K562 (cell line): ENCODE measurements around the gene MMP24. TPM values are rescaled to one million over a fixed set of nuclear protein-coding genes. Genes with fewer than 3 reads are reported as not detected.

Source experiments
- CC2D1A ChIP-seq: fragments of 450-650 bp; IDR thresholded peaks from 2 replicates; pipeline ENCODE4 v1.6.1; 2017; ENCODE audit warnings: mild to moderate bottlenecking
- CREB1 ChIP-seq, 2 experiments: sonication (generic) in 1 of 2; formaldehyde crosslinking in 1 of 2; IDR thresholded peaks; 2 replicates each; pipeline versions ENCODE4 v1.6.1 to v1.8.0; 2012 to 2022; ENCODE audit warnings: inconsistent platforms in 1 of 2, mild to moderate bottlenecking in 1 of 2, missing genetic modification reagents in 1 of 2, moderate library complexity in 1 of 2
- HOXB6 ChIP-seq: fragments of 250-450 bp; sonication (Bioruptor Pico); IDR thresholded peaks from 2 replicates; pipeline ENCODE4 v1.5.1; 2022; ENCODE audit warnings: mild to moderate bottlenecking, borderline replicate concordance
- MAZ ChIP-seq, 2 experiments: fragments of 450-650 bp in 1 of 2; sonication (generic) in 1 of 2; formaldehyde crosslinking; IDR thresholded peaks in 1 of 2; conservative IDR thresholded peaks in 1 of 2; 2 replicates each; pipeline versions ENCODE4 v1.4.0 to v1.5.0; 2020; ENCODE audit warnings: mild to moderate bottlenecking in 1 of 2, missing genetic modification reagents in 1 of 2
- NRF1 ChIP-seq, 2 experiments: fragments of 450-650 bp; IDR thresholded peaks in 1 of 2; conservative IDR thresholded peaks in 1 of 2; 2 replicates each; pipeline ENCODE4 v1.6.1; 2014; ENCODE audit warnings: mild to moderate bottlenecking in 2 of 2
- RBBP5 ChIP-seq: fragments of 200-600 bp; sonication (generic); IDR thresholded peaks from 2 replicates; pipeline ENCODE4 v1.6.1; 2012; ENCODE audit warnings: borderline replicate concordance, mild to moderate bottlenecking, low read length, control low read depth, inconsistent platforms; ENCODE audit not compliant: insufficient read depth, poor library complexity, severe bottlenecking
- SP1 ChIP-seq: sonication (generic); formaldehyde crosslinking; IDR thresholded peaks from 2 replicates; pipeline ENCODE4 v1.8.1; 2022; ENCODE audit warnings: mild to moderate bottlenecking, missing genetic modification reagents
- STAT5B ChIP-seq: fragments of 250-450 bp; sonication (Bioruptor Pico); IDR thresholded peaks from 2 replicates; pipeline ENCODE4 v1.8.0; 2021; ENCODE audit warnings: mild to moderate bottlenecking, inconsistent platforms
- ZBTB1 ChIP-seq: sonication (generic); formaldehyde crosslinking; IDR thresholded peaks from 2 replicates; pipeline ENCODE4 v1.8.1; 2023; ENCODE audit warnings: missing genetic modification reagents, low read depth, mild to moderate bottlenecking, borderline replicate concordance
- ZNF175 ChIP-seq: fragments of 200-800 bp; sonication (Bioruptor generic); IDR thresholded peaks from 2 replicates; pipeline ENCODE4 v1.6.1; 2016; ENCODE audit warnings: low read depth, mild to moderate bottlenecking, missing genetic modification characterization, missing compliant biosample characterization
- polyA plus RNA-seq, 8 experiments: library from polyadenylated mRNA; depleted of rRNA in 4 of 8; stranded (reverse) in 5 of 8; unstranded in 3 of 8; fragments of >200 nt; fragmentation: Nextera tagmentation in 2 of 8; fragmentation: Illumina TruSeq in 1 of 8; extraction: Ambion mirVana in 2 of 8; extraction: Trizol in 1 of 8; gene quantifications; 2 replicates each; pipeline versions ENCODE4 v1.2.1 to v1.2.3, GENCODE V29; 2011 to 2014; ENCODE audit warnings: inconsistent platforms in 1 of 8, missing spikeins in 1 of 8
- total RNA-seq, 7 experiments: library from RNA; depleted of rRNA in 6 of 7; stranded (reverse); fragments of >200 nt in 6 of 7; fragmentation: Illumina TruSeq in 2 of 7; extraction: Trizol in 2 of 7; gene quantifications; 2 replicates each; pipeline versions ENCODE4 v1.2.1 to v1.2.3, GENCODE V29; 2011 to 2021; ENCODE audit warnings: low replicate concordance in 1 of 7
- TF ChIP-seq, protein P1 (sequence below): fragments of 200-800 bp; sonication (Bioruptor generic); IDR thresholded peaks from 2 replicates; pipeline ENCODE4 v1.6.1; 2017; ENCODE audit warnings: missing genetic modification characterization, missing compliant biosample characterization
- TF ChIP-seq, protein P2 (sequence below): sonication (generic); formaldehyde crosslinking; IDR thresholded peaks from 2 replicates; pipeline ENCODE4 v1.8.0; 2022; ENCODE audit warnings: missing genetic modification reagents, mild to moderate bottlenecking, borderline replicate concordance
- TF ChIP-seq, protein P3 (sequence below), 3 experiments: IDR thresholded peaks in 2 of 3; conservative IDR thresholded peaks in 1 of 3; 2 replicates each; pipeline ENCODE4 v1.5.1; 2011 to 2012; ENCODE audit warnings: low read length in 3 of 3, mild to moderate bottlenecking in 3 of 3, control low read depth in 2 of 3, improper control_type of control experiment in 1 of 3, inconsistent platforms in 1 of 3, low read depth in 1 of 3, mixed read lengths in 1 of 3, moderate library complexity in 1 of 3; ENCODE audit not compliant: insufficient read depth in 2 of 3
- TF ChIP-seq, protein P4 (sequence below): fragments of 450-650 bp; formaldehyde crosslinking; IDR thresholded peaks from 2 replicates; pipeline ENCODE4 v1.4.0; 2020; ENCODE audit warnings: mild to moderate bottlenecking, moderate library complexity
- TF ChIP-seq, protein P5 (sequence below): sonication (generic); formaldehyde crosslinking; IDR thresholded peaks from 2 replicates; pipeline ENCODE4 v1.8.0; 2022; ENCODE audit warnings: mild to moderate bottlenecking, missing genetic modification reagents
- TF ChIP-seq, protein P6 (sequence below): fragments of 250-450 bp; sonication (Bioruptor Pico); IDR thresholded peaks from 2 replicates; pipeline ENCODE4 v1.6.1; 2021; ENCODE audit warnings: mild to moderate bottlenecking

The MMP24 gene
- total and polyA plus RNA-seq, 9 of the 15 experiments (the other 6 are each of a cell fraction or from before 2014, with no cell fraction given) = 0.03 to 0.07 (median 0.03) TPM; not detected in 6

DNA sequence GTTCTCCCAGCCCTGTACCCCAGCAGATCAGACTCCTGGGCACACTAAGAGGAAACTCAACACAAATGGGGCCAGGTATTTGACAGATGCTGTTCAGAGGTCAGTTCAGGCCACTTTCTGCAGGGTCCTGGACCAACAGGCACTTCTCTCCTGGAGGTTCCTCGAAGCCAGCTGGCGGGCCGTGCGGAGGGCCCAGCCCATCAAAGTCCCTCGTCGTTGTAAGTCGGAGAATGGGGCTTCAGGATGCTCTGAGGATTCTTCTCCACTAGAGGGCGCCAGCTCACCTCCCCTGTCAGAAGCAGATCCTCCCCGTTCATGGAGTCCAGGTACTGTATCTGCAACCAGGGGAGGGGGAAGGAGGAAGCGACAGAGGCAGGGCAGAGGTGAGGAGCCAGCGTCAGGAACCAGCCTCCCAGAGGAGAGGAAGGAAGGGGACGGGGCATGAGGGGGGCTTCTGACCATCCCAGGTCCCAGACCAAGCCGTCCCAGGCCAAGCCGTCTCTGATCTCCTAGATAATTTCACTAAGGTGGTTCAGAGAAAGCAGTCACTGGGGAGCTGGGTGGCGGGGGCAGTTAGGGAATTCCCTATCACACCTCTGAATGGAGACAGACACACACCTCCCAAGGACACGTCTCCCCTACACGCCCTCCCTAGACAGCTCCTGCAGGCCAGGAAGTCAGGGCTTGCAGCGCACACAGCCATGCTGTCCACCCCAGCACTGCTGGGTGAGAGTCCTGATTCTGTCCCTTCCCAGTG, 77.4 kb downstream of the MMP24 start (continued):
- TF ChIP-seq CREB1 (IDR thresholded peaks at IDR 0.05) (no peak), CREB1 (CRISPR knock-in tag; IDR thresholded peaks at IDR 0.05) (peak; percentile 41), RBBP5 (no peak), CC2D1A (peak; percentile 84), MAZ (CRISPR knock-in tag; conservative IDR thresholded peaks at IDR 0.05 in 1 of 2, IDR thresholded peaks at IDR 0.05 in 1 of 2) (peak; percentile 36 to 81; a peak in 3 of 4 replicates), HOXB6 (no peak), SP1 (0 out of 2 replicates have a peak, but pooled peaks have one; percentile 15), ZBTB1 (CRISPR knock-in tag) (no peak), STAT5B (CRISPR knock-in tag) (no peak), ZNF175 (CRISPR knock-in tag) (no peak), NRF1 (conservative IDR thresholded peaks at IDR 0.05 in 1 of 2, IDR thresholded peaks at IDR 0.05 in 1 of 2) (no peak)
- TF ChIP-seq, protein P1, sequence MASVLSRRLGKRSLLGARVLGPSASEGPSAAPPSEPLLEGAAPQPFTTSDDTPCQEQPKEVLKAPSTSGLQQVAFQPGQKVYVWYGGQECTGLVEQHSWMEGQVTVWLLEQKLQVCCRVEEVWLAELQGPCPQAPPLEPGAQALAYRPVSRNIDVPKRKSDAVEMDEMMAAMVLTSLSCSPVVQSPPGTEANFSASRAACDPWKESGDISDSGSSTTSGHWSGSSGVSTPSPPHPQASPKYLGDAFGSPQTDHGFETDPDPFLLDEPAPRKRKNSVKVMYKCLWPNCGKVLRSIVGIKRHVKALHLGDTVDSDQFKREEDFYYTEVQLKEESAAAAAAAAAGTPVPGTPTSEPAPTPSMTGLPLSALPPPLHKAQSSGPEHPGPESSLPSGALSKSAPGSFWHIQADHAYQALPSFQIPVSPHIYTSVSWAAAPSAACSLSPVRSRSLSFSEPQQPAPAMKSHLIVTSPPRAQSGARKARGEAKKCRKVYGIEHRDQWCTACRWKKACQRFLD (CRISPR knock-in tag) = no peak
- TF ChIP-seq, protein P2, sequence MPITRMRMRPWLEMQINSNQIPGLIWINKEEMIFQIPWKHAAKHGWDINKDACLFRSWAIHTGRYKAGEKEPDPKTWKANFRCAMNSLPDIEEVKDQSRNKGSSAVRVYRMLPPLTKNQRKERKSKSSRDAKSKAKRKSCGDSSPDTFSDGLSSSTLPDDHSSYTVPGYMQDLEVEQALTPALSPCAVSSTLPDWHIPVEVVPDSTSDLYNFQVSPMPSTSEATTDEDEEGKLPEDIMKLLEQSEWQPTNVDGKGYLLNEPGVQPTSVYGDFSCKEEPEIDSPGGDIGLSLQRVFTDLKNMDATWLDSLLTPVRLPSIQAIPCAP = no peak
- TF ChIP-seq, protein P3, sequence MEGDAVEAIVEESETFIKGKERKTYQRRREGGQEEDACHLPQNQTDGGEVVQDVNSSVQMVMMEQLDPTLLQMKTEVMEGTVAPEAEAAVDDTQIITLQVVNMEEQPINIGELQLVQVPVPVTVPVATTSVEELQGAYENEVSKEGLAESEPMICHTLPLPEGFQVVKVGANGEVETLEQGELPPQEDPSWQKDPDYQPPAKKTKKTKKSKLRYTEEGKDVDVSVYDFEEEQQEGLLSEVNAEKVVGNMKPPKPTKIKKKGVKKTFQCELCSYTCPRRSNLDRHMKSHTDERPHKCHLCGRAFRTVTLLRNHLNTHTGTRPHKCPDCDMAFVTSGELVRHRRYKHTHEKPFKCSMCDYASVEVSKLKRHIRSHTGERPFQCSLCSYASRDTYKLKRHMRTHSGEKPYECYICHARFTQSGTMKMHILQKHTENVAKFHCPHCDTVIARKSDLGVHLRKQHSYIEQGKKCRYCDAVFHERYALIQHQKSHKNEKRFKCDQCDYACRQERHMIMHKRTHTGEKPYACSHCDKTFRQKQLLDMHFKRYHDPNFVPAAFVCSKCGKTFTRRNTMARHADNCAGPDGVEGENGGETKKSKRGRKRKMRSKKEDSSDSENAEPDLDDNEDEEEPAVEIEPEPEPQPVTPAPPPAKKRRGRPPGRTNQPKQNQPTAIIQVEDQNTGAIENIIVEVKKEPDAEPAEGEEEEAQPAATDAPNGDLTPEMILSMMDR (IDR thresholded peaks at IDR 0.05 in 2 of 3, conservative IDR thresholded peaks at IDR 0.05 in 1 of 3; ENCODE audit: insufficient read depth in 2 of 3, low read depth in 1 of 3, low read length in 3 of 3) = peak; percentile 91 to 97 (median 96)
- TF ChIP-seq, protein P4, sequence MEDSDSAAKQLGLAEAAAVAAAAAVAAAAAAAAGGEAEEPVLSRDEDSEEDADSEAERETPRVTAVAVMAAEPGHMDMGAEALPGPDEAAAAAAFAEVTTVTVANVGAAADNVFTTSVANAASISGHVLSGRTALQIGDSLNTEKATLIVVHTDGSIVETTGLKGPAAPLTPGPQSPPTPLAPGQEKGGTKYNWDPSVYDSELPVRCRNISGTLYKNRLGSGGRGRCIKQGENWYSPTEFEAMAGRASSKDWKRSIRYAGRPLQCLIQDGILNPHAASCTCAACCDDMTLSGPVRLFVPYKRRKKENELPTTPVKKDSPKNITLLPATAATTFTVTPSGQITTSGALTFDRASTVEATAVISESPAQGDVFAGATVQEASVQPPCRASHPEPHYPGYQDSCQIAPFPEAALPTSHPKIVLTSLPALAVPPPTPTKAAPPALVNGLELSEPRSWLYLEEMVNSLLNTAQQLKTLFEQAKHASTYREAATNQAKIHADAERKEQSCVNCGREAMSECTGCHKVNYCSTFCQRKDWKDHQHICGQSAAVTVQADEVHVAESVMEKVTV = peak; percentile 71
- TF ChIP-seq, protein P5, sequence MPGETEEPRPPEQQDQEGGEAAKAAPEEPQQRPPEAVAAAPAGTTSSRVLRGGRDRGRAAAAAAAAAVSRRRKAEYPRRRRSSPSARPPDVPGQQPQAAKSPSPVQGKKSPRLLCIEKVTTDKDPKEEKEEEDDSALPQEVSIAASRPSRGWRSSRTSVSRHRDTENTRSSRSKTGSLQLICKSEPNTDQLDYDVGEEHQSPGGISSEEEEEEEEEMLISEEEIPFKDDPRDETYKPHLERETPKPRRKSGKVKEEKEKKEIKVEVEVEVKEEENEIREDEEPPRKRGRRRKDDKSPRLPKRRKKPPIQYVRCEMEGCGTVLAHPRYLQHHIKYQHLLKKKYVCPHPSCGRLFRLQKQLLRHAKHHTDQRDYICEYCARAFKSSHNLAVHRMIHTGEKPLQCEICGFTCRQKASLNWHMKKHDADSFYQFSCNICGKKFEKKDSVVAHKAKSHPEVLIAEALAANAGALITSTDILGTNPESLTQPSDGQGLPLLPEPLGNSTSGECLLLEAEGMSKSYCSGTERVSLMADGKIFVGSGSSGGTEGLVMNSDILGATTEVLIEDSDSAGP (CRISPR knock-in tag) = no peak
- TF ChIP-seq, protein P6, sequence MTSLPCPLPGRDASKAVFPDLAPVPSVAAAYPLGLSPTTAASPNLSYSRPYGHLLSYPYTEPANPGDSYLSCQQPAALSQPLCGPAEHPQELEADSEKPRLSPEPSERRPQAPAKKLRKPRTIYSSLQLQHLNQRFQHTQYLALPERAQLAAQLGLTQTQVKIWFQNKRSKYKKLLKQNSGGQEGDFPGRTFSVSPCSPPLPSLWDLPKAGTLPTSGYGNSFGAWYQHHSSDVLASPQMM (CRISPR knock-in tag) = no peak
